ENCODE measurements around the gene UBA52. TPM values are rescaled to one million over a fixed set of nuclear protein-coding genes. Genes with fewer than 3 reads are reported as not detected.
A peak's percentile ranks its signal among the peaks of the same experiment; 100 is the strongest.

The UBA52 gene
- total RNA-seq, 1 donor from 2014 or later, result 826 TPM

DNA sequence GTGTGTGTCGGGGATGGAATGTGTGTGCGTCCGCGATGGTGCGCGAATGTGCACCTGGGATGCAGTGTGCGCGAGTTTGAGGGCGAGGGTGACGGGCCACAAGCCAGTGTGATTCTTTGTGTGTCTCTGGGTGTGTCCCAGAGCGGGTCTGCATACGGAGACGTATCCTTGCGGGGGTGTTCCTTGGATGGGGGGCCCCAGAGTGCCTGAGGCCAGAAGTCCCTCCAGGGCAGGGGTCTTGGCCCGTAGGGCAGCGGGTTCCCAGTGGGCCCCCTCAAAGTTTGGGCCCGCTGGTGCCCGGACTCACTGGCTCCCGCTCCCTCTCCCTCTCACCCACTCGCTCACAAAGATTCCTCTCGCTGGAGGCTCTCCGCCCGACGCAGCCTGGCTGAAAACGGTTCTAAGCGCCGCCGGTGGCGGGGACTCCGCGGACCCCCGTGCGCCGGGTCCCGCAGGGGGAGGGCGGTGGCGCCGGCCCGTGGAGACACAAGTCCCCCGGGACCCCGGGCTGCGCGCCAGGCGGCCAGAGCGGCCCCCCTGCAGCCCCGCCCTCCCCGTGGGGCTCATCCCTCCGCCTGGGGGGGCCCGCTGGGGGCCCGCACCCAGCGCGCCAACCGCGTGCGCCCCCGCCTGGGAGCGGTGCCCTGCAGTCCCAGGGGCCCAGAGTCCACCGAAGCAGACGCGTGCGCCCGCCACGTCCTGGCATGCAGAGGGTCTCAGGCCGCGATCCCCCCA is 34.1 kb downstream of the UBA52 start:
- Mint-ChIP-seq H3K27me3 (ENCODE audit: unreplicated experiment) (peaks cover 26% of the 10 kb centered on the region), H3K4me3 (ENCODE audit: unreplicated experiment) (peak overlapping the region; percentile 88), H3K4me1 (ENCODE audit: low read depth, unreplicated experiment) (peaks cover 12% of the 10 kb centered on the region), H3K9me3 (ENCODE audit: unreplicated experiment) (peaks cover 8% of the 10 kb centered on the region), H3K27ac (ENCODE audit: unreplicated experiment) (peak overlapping the region; percentile 91), H3K36me3 (ENCODE audit: unreplicated experiment) (peaks cover 4% of the 10 kb centered on the region)
- TF ChIP-seq, protein P1, sequence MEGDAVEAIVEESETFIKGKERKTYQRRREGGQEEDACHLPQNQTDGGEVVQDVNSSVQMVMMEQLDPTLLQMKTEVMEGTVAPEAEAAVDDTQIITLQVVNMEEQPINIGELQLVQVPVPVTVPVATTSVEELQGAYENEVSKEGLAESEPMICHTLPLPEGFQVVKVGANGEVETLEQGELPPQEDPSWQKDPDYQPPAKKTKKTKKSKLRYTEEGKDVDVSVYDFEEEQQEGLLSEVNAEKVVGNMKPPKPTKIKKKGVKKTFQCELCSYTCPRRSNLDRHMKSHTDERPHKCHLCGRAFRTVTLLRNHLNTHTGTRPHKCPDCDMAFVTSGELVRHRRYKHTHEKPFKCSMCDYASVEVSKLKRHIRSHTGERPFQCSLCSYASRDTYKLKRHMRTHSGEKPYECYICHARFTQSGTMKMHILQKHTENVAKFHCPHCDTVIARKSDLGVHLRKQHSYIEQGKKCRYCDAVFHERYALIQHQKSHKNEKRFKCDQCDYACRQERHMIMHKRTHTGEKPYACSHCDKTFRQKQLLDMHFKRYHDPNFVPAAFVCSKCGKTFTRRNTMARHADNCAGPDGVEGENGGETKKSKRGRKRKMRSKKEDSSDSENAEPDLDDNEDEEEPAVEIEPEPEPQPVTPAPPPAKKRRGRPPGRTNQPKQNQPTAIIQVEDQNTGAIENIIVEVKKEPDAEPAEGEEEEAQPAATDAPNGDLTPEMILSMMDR (IDR thresholded peaks at IDR 0.05; ENCODE audit: partially characterized antibody, unreplicated experiment), result no peak
- no peak for DNase-seq

DNA sequence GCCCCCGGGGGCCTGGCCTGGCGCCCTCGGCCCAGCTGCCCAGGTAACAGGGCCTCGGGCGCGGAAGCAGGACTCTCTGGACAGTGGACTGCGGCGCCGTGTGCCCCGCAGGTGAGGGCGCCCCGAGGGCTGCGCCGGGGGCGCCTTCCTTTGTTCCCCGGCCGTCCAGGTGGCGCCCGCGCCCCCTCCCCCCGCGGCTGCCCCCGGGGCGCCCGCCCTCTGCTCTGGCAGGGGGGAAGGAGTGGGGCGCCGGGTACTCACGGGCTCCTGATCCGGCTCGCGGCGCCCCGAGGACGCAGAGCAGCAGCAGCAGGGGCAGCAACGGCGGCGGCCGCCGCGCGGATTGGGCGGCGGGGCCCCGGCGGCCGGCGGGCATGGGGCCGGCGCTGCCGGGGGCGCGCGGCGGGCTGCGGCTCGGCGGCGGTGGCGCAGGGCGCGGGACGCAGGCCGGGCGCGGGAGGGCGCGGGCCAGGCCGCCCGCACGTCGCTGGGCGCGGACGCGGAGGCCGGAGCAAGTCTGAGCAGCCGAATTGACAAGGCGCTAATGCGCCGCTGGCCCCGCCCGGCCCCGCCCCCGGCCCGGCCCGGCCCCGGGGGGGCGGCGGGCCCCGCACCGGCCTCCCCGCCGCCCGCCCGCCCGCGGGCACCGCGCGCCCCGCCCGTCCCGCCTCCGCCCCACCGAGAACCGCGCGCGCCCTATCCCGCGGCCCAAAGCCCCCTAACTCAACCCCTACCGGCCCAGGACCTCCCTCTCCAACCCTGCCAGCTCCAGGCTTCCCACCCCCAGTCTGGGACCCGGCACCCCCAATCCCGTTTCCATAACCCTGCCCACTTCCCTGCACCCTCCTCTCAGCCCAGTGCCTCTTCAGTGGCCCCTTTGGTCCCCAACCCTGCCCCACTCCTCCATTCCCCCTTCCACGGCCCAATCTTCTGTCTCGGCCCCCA is 34.9 kb downstream of the UBA52 start, which contains the start of gene CRLF1:
Gene CRLF1 (minus strand): TSS at position 519 of the 945 bp plus-strand sequence. CDS start 143 bp downstream, at position 376.
- H3K27me3 Mint-ChIP-seq (ENCODE audit: unreplicated experiment), result peaks cover 30% of the 10 kb centered on the region
- no peak for DNase-seq

DNA sequence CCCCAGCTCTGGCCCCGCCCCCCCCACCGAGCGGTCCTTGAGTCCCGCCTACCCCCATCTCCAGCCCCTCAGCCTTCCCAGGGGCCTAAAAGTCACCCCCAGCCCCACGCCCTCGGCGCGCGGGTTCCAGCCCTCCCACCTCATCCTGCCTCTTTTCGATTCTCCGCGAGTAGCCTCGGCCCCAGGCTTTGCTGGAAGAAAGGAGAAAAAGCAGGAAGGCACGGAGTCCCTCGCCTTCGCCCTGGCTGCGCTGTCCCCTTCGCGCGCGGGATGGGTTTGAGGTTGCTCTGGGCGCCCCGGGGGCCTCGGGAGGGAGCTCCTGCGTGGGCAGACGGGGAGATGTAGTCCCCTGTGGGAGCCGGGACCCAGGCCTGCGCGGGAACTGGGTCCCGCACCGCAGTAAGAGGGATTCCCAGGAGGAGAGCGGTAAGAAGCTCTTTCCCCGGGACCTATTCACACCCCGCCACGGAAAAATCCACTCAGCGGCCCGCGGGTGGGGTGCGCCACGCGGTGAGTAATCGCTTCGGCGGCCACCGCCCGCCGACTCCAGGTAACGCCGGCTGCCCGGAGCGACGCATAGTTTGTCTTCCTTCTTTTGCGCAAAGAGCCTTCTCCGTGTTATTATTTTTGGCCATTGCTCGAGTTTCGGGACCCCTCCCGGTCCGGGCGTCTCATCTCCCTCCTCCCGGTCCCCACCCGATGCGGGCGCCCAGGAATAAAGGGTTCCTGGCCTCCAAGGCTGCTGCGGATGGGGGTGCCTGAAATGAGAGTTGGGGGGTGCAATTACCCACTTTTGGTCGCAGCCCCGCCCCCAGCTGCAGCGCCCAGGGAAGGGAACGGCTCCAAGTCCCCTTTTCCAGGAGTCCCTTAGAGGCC is 35.8 kb downstream of the UBA52 start:
- Mint-ChIP-seq H3K4me1 (ENCODE audit: low read depth, unreplicated experiment) (peaks cover 19% of the 10 kb centered on the region), H3K9me3 (ENCODE audit: unreplicated experiment) (peaks cover 8% of the 10 kb centered on the region), H3K36me3 (ENCODE audit: unreplicated experiment) (peaks cover 4% of the 10 kb centered on the region), H3K27ac (ENCODE audit: unreplicated experiment) (no peak overlapping the region), H3K4me3 (ENCODE audit: unreplicated experiment) (no peak overlapping the region), H3K27me3 (ENCODE audit: unreplicated experiment) (peaks cover 36% of the 10 kb centered on the region)
- no peak for DNase-seq
- TF ChIP-seq, protein P1 (IDR thresholded peaks at IDR 0.05; ENCODE audit: partially characterized antibody, unreplicated experiment), result no peak

More for the DNA sequence above, 34.9 kb downstream of the UBA52 start, which contains the start of gene CRLF1:
- H3K9me3 Mint-ChIP-seq (ENCODE audit: unreplicated experiment), result peaks cover 8% of the 10 kb centered on the region
- H3K4me3 Mint-ChIP-seq (ENCODE audit: unreplicated experiment), result peak within 1 kb of the TSS; percentile 88
- peaks cover 16% of the 10 kb centered on the region for H3K4me1 Mint-ChIP-seq (ENCODE audit: low read depth, unreplicated experiment)
- TF ChIP-seq, protein P1 (IDR thresholded peaks at IDR 0.05; ENCODE audit: partially characterized antibody, unreplicated experiment), result no peak
- H3K27ac Mint-ChIP-seq (ENCODE audit: unreplicated experiment), result no peak within 1 kb of the TSS
- peaks cover 4% of the 10 kb centered on the region for H3K36me3 Mint-ChIP-seq (ENCODE audit: unreplicated experiment)

DNA sequence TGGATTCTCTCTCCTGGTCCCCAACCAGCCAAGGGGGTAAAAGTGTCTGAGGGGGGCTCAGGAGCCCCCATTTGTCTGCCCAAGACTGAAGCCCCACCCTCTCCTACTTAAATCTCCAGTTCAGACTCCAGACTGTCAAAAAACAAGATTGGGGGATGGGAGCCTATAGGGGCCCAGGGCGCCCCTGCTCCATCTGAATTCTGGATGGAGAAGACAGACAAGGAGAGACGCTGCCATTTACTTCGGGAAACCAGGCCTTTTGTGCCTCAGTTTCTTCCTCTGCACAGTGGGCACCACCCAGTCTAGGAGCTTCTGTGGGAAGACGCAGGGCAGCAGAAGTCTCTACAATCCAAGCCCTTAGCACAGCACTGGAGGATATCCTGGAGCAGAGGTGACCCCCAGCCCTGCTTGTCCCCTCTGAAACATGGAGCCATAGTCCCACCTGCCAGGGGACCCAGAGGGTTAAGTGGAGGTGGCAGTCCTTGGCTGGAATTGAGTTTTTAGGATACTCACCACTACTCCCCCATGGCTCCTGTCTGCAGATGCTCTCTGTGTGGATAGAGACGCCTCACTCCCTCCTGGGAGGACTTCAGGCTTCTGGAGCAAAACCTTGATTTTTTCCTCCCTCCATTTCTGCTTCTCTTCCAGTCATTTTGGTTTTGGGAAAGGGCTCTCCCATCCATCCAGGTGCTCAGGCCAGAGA is 36.6 kb downstream of the UBA52 start:
- Mint-ChIP-seq H3K27me3 (ENCODE audit: unreplicated experiment) (peaks cover 31% of the 10 kb centered on the region), H3K27ac (ENCODE audit: unreplicated experiment) (no peak overlapping the region), H3K36me3 (ENCODE audit: unreplicated experiment) (no peaks in the 10 kb centered on the region), H3K4me3 (ENCODE audit: unreplicated experiment) (peak overlapping the region; percentile 39), H3K9me3 (ENCODE audit: unreplicated experiment) (peaks cover 5% of the 10 kb centered on the region), H3K4me1 (ENCODE audit: low read depth, unreplicated experiment) (peaks cover 15% of the 10 kb centered on the region)
- TF ChIP-seq, protein P1 (IDR thresholded peaks at IDR 0.05; ENCODE audit: partially characterized antibody, unreplicated experiment), result no peak
- no peak for DNase-seq
